Uterus (tissue), 2 donors: Measurements from ENCODE around the gene FMNL2.

Source experiments
- POLR2A ChIP-seq, 2 donors: fragments of 450-650 bp; IDR thresholded peaks; one replicate each; pipeline ENCODE4 v1.6.1; 2016; ENCODE audit warnings: antibody characterized with exemption in 2 of 2, mild to moderate bottlenecking in 1 of 2, moderate library complexity in 1 of 2
- TF ChIP-seq, protein P1 (sequence below), 4 experiments: fragments of 200-600 bp in 2 of 4; fragments of 450-650 bp in 2 of 4; sonication (generic) in 2 of 4; IDR thresholded peaks; one replicate each; pipeline ENCODE4 v1.5.1; 2016 to 2019; ENCODE audit warnings: antibody characterized with exemption in 4 of 4, mild to moderate bottlenecking in 2 of 4, moderate library complexity in 1 of 4

DNA sequence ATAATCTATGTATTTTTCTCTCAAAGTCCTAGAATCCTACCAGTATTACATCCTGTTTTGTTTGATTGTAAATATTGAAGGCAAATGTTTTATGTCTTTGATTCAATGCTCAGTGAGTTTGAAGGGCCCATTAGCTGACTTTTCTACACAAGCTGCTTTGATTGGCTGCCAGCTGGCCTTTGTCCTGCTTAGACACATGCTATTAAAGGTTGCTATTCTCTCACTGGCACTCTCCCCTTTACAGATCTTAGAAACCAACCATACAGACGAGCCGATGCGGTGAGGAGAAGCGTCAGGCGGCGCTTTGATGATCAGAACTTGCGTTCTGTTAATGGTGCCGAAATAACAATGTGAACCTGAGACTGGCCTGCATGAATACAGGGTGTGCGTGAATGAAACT, 312.6 kb downstream of the FMNL2 start:
- TF ChIP-seq, protein P1, sequence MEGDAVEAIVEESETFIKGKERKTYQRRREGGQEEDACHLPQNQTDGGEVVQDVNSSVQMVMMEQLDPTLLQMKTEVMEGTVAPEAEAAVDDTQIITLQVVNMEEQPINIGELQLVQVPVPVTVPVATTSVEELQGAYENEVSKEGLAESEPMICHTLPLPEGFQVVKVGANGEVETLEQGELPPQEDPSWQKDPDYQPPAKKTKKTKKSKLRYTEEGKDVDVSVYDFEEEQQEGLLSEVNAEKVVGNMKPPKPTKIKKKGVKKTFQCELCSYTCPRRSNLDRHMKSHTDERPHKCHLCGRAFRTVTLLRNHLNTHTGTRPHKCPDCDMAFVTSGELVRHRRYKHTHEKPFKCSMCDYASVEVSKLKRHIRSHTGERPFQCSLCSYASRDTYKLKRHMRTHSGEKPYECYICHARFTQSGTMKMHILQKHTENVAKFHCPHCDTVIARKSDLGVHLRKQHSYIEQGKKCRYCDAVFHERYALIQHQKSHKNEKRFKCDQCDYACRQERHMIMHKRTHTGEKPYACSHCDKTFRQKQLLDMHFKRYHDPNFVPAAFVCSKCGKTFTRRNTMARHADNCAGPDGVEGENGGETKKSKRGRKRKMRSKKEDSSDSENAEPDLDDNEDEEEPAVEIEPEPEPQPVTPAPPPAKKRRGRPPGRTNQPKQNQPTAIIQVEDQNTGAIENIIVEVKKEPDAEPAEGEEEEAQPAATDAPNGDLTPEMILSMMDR (IDR thresholded peaks at IDR 0.05) = no peak
- TF ChIP-seq POLR2A (IDR thresholded peaks at IDR 0.05) = no peak
